HL-60/S4 treated with phorbol 12-myristate 13-acetate at 8.2 ng/mL for 4 days and 3 days (cell line): ENCODE measurements around the gene NR1H2.
"Not testable (repeated sequence)": the region's sequence is repeated elsewhere in the genome, so short reads cannot be mapped to it uniquely, and the experiment has no call there.

Experiments used
- in situ Hi-C: fragments of 300-500 bp; cut with MboI; formaldehyde crosslinking; loops from 2 replicates; pipeline ENCODE4 v1.15.0; 2022; ENCODE audit warnings: low sequenced_read_pairs

The NR1H2 gene

DNA sequence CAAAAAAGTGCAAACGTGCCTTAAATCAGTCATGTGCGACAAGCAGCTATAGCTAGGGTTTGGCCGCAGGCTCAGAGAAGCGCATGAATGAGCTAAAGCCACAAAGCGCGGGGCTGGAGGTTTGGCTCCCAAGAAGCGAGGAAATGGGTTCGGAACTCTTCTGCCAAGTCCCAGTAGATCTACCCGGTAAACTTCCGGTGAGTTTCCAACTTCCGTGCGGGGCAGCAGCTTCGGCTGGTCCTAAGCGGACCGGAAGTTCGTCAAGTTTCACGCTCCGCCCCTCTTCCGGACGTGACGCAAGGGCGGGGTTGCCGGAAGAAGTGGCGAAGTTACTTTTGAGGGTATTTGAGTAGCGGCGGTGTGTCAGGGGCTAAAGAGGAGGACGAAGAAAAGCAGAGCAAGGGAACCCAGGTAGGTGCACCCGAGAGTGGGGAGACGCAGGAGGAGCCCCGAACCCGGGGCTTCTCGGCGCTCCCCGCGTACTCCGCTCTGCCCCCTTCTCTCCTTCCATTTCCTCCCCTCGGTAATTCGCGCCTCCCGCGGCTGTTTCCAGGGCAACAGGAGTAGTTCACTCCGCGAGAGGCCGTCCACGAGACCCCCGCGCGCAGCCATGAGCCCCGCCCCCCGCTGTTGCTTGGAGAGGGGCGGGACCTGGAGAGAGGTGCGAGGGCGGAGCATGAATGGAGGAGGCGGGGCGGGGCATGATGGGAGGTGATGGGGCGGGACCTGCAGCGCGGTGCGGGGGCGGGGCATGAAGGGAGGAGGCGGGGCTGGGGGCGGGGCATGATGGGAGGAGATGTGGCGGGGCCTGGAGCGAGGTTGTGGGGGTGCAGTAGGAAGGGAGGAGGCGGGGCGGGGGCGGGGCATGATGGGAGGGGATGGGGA lies at the start of gene NR1H2:
Gene NR1H2, plus strand, starts transcription at position 292 of the 885 bp plus-strand sequence. CDS start 1,149 bp downstream, outside the sequence.
- in situ Hi-C loops: no loop called here

DNA sequence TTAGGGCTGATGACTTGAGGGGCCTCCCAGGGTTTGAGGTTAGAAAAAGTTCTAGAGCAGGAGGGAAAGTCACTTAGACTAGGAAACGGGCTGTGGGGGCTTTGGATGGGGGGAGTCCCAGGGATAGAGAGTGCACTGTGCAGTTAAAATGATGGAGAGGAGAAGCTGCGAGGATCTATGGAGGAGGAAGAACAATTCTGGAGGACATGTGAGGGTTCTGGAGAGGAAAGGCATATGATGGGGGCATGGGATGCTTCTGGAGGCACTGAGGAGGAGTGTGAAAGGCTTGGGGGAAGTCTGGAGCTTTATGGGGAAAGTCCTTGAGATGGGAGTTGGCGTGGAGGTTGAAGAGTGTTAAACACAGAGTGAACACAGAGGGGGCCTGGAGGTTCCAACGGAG lies 49.2 kb upstream of the NR1H2 start:
- in situ Hi-C loops: no loop called here

DNA sequence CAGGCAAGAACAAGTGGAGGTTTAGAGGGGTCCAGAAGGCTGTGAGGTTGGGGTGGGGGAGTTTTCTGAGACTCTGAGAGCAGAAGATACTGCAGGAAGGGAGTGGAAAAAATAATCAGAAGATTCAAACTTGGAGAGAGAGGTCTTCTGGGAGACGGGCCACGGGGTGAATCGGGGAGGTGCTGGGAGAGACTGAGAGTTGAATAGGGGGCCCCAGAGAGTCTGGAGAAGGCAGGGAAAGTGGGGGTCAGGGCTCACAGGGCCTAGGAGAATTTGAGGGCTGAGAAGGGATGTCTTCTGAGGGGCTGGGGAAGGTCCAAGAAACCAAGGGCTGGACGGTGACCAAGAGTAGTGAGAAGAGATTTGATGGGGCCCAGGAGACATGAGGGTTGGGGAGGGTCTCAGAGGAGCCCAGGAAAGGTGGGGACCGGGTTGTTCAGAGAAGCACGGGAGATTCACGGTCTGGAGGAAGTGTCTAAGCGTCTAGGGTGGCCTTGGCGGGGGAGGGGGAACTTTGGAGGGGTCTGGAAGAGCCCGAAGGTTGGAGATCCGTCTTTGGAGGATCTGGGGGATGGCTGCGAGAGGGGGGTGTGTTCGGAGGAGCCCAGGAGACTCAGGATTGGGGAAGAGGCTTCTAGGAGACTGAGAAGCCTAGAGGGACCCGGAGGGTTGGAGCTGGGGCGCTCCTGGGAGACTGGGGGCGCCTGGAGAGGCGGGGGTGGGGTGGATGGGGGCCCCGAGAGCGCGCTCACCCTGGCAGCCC lies 48.6 kb upstream of the NR1H2 start:
- in situ Hi-C loops: no loop called here

DNA sequence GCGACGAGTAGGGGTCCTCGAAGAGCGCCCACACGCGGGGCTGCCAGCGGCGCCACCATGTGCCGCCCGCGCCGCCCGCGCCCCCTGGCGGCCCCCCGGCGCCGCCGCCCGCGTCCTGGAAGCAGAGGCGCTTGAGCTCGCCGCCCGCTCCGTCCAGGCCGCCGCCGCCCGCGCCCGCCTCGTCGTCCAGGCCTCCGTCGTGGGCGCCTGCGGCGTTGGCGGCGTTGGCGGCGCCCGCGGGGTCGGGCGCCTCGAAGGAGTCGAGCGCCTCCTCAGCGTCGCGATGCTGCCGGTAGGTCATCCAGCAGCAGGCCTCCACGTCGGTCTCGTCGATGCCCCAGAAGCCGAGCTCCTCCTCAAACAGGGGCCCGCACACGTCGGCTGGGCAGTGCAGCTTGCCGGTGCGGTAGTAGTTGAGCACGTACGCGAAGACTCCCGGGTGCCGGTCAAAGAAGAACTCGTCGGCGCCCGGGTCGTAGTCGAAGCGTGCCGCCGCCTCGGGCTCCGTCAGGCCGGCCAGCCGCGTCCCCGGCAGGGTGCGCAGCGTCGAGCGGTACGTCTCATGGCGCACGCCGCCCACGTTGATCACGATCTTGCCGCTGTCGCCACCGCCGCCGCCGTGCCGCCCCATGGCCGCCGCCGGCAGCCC lies 47.9 kb upstream of the NR1H2 start:
- in situ Hi-C loops: no loop called here

DNA sequence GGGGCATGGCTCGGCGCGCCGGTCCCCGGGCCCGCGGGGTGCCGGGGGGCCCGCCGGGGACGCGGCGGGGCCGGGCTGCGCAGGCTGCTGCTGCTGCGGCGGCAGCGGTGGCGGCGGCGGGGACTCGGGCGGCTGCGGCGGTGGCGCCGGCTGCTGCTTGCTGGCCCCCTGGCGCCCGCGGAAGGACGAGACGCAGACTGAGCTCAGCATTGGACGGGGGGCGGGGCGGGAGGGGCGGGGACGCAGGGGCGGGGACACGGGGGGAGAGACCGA lies 47.4 kb upstream of the NR1H2 start:
- in situ Hi-C loops: no loop called here

DNA sequence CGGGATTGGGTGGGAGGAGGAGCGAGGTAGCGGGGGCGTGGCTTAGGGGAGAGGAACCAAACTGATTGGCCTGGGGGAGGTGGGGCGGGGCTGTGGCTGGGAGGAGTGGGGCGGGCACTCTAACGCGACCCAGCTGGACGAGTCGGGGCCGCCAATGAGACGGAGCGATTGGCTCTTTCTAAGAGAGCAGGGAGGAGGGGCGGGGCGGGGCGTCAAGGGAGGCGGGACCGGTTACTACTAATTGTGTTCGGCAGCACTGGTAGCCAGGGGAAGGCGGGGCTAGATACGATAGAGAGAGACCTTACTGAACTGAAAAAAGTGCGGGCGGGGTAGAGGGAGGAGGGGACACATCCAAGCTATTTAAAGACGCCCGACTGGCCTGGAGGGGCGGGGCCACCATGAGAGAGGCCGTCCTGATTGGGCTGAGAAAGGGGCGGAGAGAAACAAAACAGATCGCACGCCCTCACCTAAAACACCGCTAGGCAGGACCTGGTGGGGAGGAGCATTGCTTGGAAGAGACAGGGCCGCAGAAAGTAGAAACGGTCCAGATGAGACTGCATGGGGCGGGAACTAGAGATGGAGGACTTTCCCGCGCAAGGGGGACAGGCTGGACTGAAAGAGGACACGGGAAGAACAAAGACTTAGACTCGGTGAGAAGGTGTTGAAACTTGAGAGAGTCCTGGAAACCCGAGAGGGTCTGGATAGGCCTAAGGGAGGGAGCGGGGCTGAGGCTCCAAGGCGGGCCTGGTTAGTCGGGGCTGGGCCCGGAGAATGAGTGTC lies 46.9 kb upstream of the NR1H2 start, which contains the start of gene KCNC3:
Gene KCNC3, minus strand, starts transcription at position 232 of the 780 bp plus-strand sequence. CDS start 295 bp downstream, outside the sequence.
- in situ Hi-C loops: no loop called here

DNA sequence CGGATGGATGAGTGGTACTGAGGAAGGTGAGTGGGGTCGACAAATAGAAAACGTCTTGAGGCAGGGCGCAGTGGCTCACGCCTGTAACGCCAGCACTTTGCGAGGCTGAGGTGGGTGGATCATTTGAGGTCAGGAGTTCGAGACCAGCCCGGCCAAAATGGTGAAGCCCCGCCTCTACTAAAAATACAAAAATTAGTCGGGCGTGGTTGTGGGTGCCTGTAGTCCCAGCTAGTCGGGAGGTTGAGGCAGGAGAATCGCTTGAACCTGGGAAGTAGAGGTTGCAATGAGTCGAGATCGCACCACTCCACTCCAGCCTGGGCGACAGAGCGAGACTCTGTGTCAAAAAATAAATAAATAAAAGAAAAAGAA lies 46.3 kb upstream of the NR1H2 start:
- in situ Hi-C loops: not testable (repeated sequence)

DNA sequence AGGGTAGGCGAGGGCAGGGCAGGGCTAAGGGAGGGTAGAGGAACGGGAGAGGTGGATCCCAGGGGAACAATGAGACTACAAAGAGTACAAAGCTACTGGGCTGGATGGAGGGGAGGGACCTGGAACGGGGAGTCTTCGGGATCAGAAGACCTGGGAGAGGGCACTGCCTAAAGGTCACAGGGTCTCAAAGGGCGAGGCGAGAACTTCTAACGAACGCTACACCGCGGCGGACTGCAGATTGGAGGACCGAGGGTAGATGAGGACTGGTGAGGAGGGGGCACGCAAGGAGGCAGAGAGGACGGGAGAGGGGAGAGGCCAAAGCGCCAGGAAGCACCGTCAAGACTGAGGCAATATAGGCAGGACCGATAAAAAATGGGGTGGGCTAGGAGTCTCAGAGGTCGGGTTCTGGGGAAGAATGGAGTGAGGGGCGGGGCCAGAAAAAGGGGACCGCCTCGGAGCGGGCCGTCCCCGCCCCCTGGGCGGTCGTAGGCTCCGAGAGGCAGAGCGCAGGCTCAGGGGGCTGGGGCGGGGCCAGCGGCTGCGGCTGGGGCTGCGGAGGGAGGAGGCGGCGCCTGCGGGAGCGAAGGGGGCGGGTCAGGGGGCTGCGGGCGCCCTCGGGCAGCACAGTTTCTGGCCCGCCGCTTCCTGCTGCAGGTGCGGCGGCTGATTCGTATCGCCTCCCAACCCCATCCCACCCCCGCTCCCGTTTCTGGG lies 45.7 kb upstream of the NR1H2 start:
- in situ Hi-C loops: no loop called here

DNA sequence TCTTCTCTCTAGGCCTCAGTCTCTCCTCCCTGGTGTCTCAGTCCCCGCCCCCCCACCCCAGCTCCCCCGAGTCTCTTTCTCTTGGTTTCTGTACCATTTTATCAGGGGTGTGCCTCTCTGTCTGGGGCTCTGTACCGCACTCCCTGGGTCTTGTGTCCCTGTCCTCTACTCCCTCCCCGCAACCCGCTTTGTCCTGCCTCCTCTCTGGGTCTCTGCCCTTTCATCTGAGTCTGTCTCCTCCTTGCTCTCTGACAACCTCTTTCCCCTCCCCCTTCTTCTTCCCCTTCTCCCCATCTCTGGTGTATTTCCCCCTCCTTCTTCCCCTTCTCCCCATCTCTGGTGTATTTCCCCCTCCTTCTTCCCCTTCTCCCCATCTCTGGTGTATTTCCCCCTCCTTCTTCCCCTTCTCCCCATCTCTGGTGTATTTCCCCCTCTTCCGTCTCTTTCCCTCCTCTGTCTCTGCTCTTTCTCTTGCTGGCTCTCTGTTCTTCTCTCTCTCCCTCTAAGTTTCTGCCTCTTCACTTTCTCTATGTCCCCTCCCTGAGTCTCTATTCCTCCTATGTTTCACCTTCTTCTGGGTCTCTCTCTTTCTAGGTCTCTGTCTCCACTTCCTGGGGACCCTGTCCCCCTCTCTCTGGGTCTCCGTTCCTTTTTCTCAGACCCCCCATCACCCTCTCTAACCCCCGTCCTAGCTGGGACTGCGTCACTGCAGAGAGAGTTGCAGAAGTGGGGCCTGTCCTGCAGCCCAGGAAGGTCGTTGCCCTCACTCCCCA lies 44.9 kb upstream of the NR1H2 start:
- in situ Hi-C loops: no loop called here

DNA sequence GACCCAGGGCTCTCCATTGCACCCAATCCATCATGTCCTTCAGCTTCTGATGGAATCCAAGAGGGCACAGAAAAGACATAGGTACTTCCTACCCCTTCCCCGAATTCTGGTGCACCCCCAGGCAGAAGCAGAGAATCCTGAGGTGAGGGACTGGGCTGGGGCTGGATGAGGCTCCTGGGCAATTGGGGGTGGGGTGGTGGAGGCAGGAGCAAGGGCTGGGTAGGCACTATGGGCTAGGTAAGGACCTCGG lies 44.3 kb upstream of the NR1H2 start:
- in situ Hi-C loops: no loop called here

DNA sequence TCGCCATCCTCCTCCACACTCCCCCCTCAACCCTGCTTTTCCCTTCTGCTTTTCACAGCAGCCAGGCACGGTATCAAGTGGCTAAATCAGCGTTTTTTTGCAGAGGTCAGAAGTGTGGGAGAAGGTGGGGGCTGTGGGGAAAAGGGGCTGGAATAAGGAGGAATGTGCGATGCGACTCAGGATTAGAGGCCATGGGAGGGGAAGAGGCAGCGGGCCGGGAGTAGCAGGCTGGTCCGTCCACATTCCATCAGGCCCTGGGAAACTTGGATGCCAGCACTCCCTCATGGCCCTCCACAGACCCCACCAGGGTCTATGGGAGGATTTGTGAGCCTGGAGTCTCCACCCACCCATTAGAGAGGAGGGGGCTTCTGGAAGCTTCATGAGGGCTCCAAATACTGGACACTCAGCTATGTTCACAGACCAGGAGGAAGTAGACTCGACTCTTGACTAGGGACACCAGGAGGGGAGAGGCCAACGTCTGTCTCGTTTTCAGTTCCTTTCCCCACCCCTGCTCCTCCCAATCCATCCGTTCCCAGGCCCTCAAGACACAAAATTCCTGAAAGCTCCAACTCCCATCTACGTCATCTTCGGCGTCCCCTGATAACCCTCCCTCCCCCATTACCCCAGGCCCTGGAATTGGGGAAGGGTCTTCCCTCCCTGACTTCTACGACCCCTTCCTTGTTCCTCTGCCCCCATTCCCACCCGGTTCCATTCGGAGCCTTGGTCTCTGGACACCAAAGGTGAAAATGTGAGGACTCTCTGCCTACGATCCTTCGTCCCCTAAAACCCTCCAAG lies 43.8 kb upstream of the NR1H2 start:
- in situ Hi-C loops: no loop called here

DNA sequence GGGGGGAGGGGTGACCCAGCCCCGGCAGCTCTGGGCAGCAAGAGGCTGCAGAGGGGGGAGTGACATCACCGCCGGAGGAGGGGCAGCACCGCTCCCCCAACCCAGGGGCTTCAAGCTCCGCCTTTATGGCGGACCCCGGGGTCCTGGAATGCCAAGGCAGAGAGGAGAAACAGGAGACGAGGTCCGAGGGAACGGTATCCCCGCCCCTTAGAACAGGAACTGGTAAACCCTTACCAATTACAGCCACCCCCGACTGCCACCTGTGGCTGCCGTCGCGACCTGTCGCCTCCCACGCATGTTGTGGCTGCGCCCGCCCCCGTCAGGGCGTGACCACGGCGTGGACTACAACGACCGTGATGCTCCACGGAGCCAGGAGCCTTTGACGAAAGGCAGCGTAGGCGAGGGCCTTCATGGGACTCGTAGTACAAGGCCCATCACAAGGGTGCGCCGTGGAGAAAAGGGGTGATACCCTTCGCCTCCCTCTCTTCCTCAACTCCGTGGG lies 43.0 kb upstream of the NR1H2 start:
- in situ Hi-C loops: no loop called here

DNA sequence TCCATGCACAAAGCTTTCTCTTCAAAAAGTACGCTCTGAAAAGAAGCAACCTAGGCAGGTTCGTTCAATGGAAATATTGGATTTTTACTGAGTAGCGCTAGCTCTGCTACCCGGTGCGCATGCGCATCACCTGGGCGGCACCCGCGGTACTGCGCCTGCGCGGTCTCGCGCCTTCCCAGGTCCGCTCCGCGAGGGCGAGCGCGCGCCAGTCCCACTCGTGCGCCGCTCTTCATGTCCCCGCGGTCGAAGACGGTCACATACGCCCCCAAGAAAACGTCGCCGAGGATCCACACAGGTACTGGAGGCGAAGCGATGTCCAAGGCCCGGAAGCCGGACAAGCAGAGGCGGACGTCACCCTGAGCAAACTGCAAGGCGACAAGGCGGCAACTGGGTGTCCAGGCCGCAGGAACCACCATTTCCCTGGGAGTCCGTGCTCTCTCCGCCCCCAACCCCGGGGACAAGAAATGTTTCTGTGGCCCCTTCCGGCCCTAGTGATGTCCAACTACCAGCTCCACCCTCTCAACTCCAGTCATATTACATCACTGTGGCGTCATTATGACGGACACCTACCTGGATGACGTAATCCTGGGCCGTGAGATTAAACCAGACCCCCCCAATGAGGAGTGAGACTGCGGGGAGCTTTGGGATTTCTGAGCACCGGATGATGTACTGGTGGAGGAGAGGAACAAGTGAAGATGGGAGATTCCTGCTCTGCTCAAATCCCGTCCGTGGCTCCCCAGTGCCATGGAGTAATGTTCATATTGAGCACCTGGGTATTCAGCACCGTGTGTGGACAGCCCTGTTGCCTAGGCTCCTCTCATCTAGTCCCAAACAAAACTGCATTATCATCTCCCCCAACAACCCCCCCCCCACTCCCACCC lies 42.3 kb upstream of the NR1H2 start:
- in situ Hi-C loops: no loop called here

DNA sequence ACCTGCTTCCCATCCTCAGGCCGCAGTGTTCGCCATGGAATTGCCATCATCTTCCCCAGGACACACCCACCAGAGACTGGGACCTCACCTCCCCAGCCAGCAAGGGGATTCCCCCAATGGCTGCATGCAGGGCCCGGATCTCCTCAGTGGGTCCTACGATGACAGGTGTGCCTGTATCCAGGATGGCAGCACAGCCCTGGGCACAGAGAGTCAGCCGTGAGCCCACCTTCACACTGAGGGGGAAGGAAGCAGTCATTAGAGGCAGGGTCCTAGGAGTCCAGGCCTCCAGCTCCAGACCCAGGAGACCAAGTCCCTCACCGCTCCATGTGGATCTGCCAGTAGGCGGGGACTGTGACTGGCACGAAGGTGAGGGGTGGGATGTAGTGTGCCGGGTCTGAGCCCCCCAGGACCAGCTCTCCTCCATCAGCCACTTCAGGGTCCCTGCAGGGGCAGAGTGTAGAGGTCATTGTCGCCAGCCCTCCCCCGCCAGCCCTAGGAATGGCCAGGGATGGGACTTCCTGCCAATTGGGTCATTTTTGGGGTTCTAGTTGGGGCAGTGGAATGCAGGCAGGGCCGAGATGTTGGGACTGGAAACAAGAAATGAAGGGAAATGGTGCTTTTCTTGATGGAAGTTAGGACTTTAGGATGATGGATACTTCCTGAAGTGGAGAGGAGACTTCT lies 41.4 kb upstream of the NR1H2 start:
- in situ Hi-C loops: no loop called here

DNA sequence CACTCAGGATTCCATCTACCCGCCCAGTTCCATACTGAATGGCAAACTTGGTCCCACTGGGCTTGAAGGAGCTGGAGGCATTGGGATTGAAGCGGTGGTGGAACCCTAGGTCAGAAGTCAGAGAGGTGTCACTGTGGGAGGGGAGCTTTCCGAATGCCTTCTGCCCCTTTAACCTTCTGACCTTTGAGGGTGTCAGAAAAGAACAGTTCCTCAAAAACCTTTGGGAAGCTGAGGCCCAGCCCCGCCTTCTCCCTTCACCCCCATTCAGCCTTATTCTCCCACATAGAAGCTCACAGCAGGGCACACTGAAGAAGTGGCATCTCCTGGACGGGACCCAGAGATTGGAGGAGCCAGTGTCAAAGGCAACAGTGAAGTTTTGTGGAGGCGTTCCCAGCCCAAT lies 39.2 kb upstream of the NR1H2 start:
- in situ Hi-C loops: not testable (repeated sequence)

DNA sequence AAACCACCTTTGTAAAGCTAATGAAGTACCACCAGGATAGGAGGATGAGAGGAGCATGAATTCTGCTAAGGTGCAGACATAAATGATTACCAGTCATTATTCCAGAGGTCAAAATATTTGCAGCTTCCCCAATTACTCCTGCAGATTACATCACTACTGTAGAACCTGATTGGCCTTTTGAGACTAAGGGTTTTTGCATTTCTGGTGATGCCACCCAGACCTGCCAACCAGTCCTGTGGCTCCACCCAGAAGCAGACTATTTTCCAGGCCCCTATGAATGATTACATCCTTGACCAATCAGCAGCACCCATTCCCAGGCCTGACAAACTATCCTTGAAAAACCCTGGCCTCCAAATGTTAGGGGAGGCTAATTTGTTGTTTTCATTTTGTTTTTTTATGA lies 35.9 kb upstream of the NR1H2 start:
- in situ Hi-C loops: no loop called here

DNA sequence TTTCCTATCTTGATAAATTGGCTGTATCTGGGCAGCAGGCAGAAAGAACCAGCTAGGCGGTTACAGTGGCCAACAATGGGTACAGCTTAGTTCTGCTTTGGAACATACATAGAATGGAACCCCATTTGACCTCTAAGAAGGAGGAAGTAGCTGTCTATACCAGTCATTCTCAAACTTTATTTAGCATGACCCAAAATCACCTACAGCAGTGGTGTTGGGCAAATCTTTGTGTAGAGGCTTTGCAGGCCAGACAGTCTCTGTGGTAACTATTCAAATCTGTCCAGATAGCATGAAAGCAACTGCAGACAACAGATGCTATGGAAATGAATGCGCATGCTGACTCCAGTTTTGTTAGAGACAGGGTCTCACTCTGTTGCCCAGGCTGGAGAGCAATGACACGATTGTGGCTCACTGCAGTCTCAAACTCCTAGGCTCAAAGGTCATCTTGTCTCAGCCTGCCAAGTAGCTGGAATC lies 35.1 kb upstream of the NR1H2 start:
- in situ Hi-C loops: no loop called here
